HG02970 (cell line): ENCODE data around the gene DAZAP1.
A peak's percentile ranks its signal among the peaks of the same experiment; 100 is the strongest.

ENCODE experiments used
- ATAC-seq: cut with Tn5 transposase; IDR thresholded peaks from one replicate; pipeline ENCODE4 v1.9.1; 2021; ENCODE audit warnings: mild to moderate bottlenecking, moderate library complexity, moderate number of reproducible peaks; ENCODE audit not compliant: unreplicated experiment, low FRiP score

The DAZAP1 gene

GRCh38 chr19:1392939-1393530 is 14.4 kb upstream of the DAZAP1 start:
- no peak for ATAC-seq

GRCh38 chr19:1393841-1394240 is 13.5 kb upstream of the DAZAP1 start:
- no peak for ATAC-seq

GRCh38 chr19:1394252-1395193 is 12.9 kb upstream of the DAZAP1 start:
- ATAC-seq = no peak

DNA sequence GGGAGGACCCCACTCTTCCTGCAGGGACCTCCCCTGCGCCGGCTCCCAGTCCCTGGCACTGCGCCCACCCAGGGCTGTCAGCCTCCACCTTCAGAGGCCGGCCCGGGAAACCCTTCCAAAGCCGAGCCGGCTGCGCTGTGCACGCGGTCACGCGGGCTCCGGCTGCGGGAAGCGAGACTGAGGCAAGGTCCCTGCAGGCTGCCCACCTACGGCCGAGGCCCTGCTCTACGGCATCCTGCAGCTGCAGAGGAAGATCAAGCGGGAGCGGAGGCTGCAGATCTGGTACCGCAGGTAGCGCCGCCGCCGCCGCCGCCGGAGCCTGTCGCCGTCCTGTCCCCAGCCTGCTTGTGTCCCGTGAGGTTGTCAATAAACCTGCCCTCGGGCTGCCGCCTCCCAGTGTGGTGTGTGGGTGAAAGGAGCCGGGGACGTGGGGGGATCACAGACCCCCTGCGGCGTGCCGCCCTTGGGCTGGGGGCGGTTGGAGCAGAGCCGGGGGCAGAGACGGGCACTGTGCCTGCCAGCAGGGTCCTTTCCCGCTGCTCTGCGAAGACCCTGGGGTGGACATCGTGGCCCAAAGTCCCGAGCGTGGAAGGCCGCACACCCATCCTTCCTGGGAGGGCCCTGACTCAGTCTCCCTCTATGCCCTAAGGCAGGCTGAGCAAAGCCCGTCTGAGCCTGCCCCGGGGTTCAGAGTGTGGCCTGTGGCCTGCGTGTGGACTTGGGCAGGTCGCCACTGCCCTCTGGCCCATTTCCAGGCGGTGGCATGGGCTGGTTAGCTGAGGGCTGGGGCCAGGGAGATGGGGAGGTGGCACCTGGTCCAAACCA is 12.0 kb upstream of the DAZAP1 start:
- no peak for ATAC-seq

GRCh38 chr19:1396019-1396767 is 11.2 kb upstream of the DAZAP1 start:
- no peak for ATAC-seq

GRCh38 chr19:1396768-1397679 is 10.4 kb upstream of the DAZAP1 start:
- no peak for ATAC-seq

DNA sequence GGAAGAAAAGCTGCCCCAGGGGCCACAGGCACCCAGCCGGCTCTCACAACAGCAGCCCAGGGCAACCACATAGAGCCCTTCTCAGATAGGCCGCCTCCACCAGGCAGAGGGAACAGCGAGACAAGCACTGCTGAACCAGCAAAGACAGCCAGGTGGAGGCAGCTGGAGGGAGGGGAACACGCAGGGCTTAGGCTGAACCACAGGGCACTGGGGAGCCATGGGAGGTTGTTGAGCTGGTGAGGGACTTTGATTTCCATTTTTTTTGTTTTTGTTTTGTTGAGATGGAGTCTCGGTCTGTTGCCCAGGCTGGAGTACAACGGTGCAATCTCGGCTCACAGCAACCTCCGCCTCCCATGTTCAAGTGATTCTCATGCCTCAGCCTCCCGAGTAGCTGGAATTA is 9.5 kb upstream of the DAZAP1 start:
- ATAC-seq = no peak

DNA sequence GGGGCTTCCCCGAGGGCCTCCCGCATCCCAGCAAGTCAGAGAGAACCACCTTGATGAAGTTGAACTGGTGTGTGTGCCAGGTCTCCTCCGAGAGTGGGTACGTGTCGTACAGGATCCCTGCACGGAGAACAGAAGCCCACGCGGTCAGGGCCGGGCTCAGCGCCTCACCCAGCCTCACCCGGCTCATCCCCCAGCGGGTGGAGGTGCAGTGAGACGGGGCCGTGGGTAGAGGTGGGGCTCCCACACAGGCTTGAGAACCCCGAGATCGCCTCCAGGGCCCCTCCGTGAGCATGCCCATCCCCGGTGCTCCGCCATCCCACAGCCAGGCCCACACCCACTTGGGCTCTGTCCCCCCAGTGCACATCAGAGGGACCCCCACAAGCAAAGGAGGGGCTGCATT is 8.3 kb upstream of the DAZAP1 start:
- no peak for ATAC-seq

DNA sequence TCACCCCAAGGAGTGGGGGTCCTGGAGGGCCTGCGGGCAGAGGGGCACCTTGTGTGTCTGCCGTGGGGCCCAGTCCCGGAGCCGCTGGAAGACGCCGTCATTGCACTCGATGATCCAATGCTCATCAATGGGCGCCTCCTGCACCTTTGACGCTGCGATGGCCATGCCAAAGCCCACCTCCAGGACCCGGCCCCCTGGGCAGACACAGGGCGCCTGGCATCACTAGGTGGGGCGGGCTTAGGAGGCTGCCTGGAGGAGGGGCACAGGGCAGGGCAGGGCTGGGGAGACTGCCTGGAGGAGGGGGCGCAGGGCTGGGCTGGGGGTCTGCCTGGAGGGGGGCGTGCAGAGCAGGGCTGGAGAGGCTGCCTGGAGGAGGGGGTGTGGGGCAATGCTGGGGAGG is 7.6 kb upstream of the DAZAP1 start:
- no peak for ATAC-seq

- no peak for ATAC-seq
Measured at GRCh38 chr19:1400281-1401137, 6.9 kb upstream of the DAZAP1 start.

- ATAC-seq = no peak
Measured at GRCh38 chr19:1401138-1401888, 6.1 kb upstream of the DAZAP1 start, which contains the start of gene GAMT. Gene GAMT, minus strand, starts transcription at chr19:1401542. Its CDS starts 66 bp downstream, at chr19:1401476.

DNA sequence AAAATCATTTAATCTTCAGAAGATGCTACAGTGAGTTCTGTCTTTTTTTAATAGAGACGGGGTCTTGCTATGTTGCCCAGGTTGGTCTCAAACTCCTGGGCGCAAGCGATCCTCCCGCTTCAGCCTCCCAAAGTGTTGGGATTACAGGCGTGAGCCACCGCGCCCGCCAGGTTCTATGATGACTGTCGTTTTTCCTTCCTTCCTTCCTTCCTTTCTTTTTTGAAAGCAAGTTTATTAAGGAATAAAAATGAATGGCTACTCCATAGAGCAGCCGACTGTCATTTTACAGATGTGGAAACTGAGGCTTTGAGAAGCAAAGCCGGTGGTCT is 5.5 kb upstream of the DAZAP1 start:
- no peak for ATAC-seq

- ATAC-seq = no peak
Measured at GRCh38 chr19:1402411-1403070, 4.8 kb upstream of the DAZAP1 start.

DNA sequence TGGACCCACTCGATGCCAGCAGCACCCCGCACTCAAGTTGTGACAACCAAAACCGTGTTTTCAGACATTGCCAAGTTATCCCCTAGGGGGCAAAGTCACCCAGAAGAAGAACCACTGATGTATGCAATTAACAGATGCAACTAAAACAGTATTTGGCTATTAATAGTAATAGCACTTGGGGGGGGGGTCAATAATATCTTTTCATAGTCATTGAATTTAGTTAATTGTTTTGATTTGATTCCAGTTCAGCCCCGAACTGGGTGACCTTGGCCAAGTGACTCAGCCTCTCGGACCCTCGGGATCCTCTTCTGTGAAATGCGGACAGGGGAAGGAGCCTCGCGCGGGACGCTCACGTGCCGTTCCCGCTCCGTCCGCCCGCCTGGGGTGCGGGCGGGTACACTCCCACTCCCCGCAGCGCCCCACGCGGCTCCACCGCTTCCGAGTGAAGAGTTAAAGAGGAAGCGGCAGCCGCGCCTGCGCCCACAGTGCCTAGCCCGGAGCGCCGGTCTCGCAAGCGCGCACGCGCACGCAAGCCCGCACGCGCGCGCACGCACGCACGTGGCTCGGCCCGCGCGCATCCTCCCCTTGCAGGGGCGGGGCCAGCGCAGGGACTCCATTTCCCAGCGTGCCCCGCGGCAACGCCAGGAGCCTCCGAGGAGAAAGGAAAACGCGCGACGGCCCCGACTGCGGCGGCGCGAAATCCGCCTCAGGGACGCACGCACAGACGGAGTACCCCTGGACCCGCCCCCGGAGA is 435 bp upstream of the DAZAP1 start:
- ATAC-seq = peak; percentile 81

DNA sequence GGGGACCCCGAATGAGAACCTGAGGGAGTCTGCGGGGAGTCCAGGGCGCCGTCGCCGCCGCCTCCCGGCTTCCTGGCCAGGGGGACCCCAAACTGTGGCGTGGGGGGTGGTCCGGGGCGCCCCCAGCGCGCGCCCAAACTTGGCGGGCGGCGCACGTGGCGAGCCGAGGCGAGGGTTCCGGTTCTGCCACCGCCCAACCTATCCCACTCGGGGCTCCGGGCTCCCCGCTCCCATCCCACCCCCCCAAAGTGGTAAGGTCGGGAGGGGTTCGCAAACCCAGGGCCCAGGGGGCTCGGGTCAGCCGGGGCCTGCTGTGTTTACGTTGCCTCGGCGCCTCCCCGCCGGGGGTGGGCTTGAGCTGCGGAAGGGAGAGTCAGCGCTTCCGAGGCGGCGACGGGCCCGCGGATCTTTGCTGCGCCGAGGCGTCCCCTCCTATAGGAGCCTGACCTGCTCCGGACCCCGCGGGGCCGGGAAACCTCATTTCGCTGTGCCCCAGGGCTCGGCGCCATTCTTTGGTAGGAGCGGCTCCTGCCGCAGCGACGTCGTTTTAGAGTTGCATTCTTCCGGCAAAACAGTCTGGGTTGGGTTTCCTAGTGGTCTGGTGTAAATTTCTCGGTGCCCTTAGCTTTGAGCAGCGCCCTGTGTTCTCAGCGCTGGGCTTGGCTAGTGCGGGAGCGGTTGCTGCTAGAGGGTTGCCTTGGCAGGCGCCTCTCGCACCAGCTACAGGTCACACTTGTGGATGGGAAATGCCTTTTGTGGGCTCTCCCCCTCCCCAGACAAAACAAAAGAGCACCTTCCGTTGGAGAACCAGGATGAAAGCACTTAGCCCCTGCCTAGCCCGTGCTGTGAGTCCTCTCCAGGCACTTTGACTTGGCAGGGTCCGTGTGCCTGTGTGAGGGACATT is 1.2 kb downstream of the DAZAP1 start:
- no peak for ATAC-seq
